A673 (cell line): Measurements from ENCODE around the gene PACSIN2. TPM values are rescaled to one million over a fixed set of nuclear protein-coding genes. Genes with fewer than 3 reads are reported as not detected.
A peak's percentile ranks its signal among the peaks of the same experiment; 100 is the strongest.

Experiments
- BruUV-seq: library from RNA; stranded (reverse); fragments of 400-500 nt; replicated peaks from 2 replicates; lab custom pipeline; 2021; lab: Mats Ljungman, UMichigan
- CTCF ChIA-PET: fragments of 300-600 bp; sonication (Branson Sonifier 250); formaldehyde crosslinking; loops from one replicate; lab custom pipeline; 2022; ENCODE audit warnings: antibody characterized with exemption; lab: Charles Lee
- POLR2A ChIA-PET: fragments of 300-600 bp; sonication (Branson Sonifier 250); formaldehyde crosslinking; loops from one replicate; lab custom pipeline; 2022; ENCODE audit warnings: antibody characterized with exemption; ENCODE audit not compliant: low non-redundant PET; lab: Charles Lee
- DNase-seq: peaks from one replicate; pipeline ENCODE4 v3.0.0-alpha.2; 2015; ENCODE audit warnings: low spot score
- H3K27ac ChIP-seq: fragments of 200-600 bp; sonication (generic); 2 replicates; pipeline ENCODE4 v1.5.1; 2016; ENCODE audit warnings: mixed run types, low read depth, mild to moderate bottlenecking, mixed read lengths, antibody characterized with exemption, low read length; ENCODE audit not compliant: poor library complexity, severe bottlenecking
- H3K27me3 ChIP-seq: fragments of 200-600 bp; sonication (generic); replicated peaks from 2 replicates; pipeline ENCODE4 v1.6.1; 2017; ENCODE audit warnings: mixed run types, low read depth, mild to moderate bottlenecking, mixed read lengths, antibody characterized with exemption, low read length; ENCODE audit not compliant: insufficient read depth, poor library complexity
- H3K36me3 ChIP-seq: fragments of 200-600 bp; sonication (generic); 2 replicates; pipeline ENCODE4 v1.6.1; 2016; ENCODE audit warnings: mixed run types, mild to moderate bottlenecking, mixed read lengths, antibody characterized with exemption, low read length; ENCODE audit not compliant: insufficient read depth, poor library complexity, severe bottlenecking
- H3K4me1 ChIP-seq: fragments of 200-600 bp; sonication (generic); 2 replicates; pipeline ENCODE4 v1.6.1; 2017; ENCODE audit warnings: mixed run types, mild to moderate bottlenecking, mixed read lengths, antibody characterized with exemption, low read length; ENCODE audit not compliant: insufficient read depth, poor library complexity, severe bottlenecking
- H3K4me3 ChIP-seq: fragments of 200-600 bp; sonication (generic); 2 replicates; pipeline ENCODE4 v1.5.1; 2016; ENCODE audit warnings: low read depth, mixed run types, mild to moderate bottlenecking, mixed read lengths, low read length; ENCODE audit not compliant: poor library complexity, severe bottlenecking
- H3K9me3 ChIP-seq: fragments of 200-600 bp; sonication (generic); 2 replicates; pipeline ENCODE4 v1.6.1; 2016; ENCODE audit warnings: mixed run types, low read depth, mild to moderate bottlenecking, mixed read lengths, antibody characterized with exemption, low read length; ENCODE audit not compliant: poor library complexity, severe bottlenecking
- EZH2 ChIP-seq: fragments of 200-600 bp; sonication (generic); IDR thresholded peaks from 2 replicates; pipeline ENCODE4 v1.6.1; 2017; ENCODE audit warnings: borderline replicate concordance, low read depth, mild to moderate bottlenecking, mixed read lengths, antibody characterized with exemption, low read length; ENCODE audit not compliant: poor library complexity, severe bottlenecking
- intact Hi-C: fragments of 100-400 bp; cut with micrococcal nuclease; formaldehyde crosslinking; loops from one replicate; pipeline ENCODE4 v1.10.0; 2022; ENCODE audit not compliant: unreplicated experiment
- total RNA-seq: library from RNA; stranded (reverse); gene quantifications from 2 replicates; pipeline ENCODE4 v1.2.3, GENCODE V29; 2021
- TF ChIP-seq, protein P1 (sequence below): fragments of 300-800, 200-600 bp; sonication (generic); conservative IDR thresholded peaks from 2 replicates; pipeline ENCODE4 v1.5.1; 2017; ENCODE audit warnings: low read depth, mild to moderate bottlenecking, antibody characterized with exemption, low read length, moderate library complexity, mixed read lengths

The PACSIN2 gene
- total RNA-seq, 1 experiment from 2014 or later: 51.8 TPM

DNA sequence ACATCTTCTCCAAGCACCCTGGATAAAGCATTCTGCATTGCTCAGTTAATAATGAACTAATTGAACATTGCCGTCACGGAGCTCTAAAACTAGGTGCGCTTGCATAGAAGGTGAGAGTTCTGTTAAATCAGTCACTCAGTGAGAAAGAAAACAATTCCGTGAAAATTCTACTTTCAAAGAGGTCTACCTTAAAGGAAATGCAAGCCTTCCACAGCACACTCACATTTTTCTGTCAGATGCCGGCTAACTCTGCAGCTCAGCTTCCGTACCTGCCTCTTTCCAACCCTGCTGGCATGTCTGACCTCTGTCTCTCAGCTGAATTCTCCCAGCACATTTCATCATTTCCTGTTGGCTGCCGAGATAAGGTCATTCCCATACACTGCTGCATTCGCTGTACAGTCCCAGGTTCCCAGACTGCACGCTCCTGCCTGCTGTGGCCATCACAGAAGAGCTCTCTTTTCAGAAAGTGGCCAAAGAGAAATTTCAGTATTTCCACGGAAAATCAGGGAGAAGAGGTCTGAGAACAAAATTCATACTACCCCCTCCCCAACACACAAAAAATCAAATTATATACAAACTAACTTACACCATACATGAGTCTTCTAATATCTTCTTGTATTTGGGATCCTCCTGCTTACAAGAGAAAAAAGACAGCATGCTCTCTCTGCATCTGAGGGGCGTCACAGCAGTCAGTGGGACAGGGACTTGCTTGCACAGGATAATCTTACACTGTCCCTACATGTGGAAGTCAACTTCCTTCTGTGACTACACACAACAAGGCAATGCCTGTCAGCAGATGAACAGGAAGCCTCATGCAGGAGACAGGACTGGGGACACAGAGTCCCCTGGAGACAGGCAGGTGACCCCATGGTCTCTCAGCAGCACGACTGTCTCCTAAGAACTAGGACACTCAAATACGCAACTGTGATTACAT lies 55.1 kb downstream of the PACSIN2 start:
- POLR2A ChIA-PET: interaction anchor here (0.5 to 0.7 kb wide), 4 partner anchors 48 to 1067 kb away, joined by 3 to 7 read pairs (median 4); no protein-coding TSS in a partner anchor
- H3K27ac ChIP-seq: peak overlapping the region; percentile 53

DNA sequence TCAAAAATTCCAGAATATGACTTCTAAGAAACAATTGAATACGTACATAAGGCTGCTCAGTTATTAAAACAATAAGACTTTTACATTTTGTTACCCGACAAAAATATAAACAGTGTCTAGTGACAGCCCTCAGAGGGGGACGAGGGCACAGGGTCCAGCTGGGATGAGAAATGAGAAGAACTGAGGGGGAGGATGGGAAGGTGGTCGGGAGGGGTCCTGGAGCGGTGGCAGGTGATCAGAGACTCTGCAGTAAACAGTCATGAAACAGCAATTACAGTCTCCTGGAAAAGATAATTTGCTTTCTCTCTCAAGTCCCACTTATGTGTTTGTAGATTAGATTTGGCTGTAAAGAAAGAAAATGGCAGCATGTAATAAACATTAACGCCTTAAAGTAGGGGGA lies 56.0 kb downstream of the PACSIN2 start:
- H3K27ac ChIP-seq: peak overlapping the region; percentile 53
- H3K9me3 ChIP-seq: peaks cover 4% of the 10 kb centered on the region
- TSS peak; percentile 9 for BruUV-seq
- no peaks in the 10 kb centered on the region for H3K36me3 ChIP-seq
- ChIA-PET POLR2A (interaction anchor here (0.5 kb wide), 1 partner anchor 119 kb away, joined by 4 read pairs; no protein-coding TSS in a partner anchor), CTCF (no interaction called here)
- H3K27me3 ChIP-seq: no peaks in the 10 kb centered on the region
- no peak for TF ChIP-seq EZH2
- TF ChIP-seq, protein P1, sequence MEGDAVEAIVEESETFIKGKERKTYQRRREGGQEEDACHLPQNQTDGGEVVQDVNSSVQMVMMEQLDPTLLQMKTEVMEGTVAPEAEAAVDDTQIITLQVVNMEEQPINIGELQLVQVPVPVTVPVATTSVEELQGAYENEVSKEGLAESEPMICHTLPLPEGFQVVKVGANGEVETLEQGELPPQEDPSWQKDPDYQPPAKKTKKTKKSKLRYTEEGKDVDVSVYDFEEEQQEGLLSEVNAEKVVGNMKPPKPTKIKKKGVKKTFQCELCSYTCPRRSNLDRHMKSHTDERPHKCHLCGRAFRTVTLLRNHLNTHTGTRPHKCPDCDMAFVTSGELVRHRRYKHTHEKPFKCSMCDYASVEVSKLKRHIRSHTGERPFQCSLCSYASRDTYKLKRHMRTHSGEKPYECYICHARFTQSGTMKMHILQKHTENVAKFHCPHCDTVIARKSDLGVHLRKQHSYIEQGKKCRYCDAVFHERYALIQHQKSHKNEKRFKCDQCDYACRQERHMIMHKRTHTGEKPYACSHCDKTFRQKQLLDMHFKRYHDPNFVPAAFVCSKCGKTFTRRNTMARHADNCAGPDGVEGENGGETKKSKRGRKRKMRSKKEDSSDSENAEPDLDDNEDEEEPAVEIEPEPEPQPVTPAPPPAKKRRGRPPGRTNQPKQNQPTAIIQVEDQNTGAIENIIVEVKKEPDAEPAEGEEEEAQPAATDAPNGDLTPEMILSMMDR: no peak
- H3K4me3 ChIP-seq: no peak overlapping the region
- no peak for DNase-seq
- intact Hi-C loops: no loop called here
- peaks cover 58% of the 10 kb centered on the region for H3K4me1 ChIP-seq

More for the DNA sequence above, 55.1 kb downstream of the PACSIN2 start:
- H3K9me3 ChIP-seq: peaks cover 4% of the 10 kb centered on the region
- no TSS peak for BruUV-seq
- H3K27me3 ChIP-seq: no peaks in the 10 kb centered on the region
- H3K4me3 ChIP-seq: no peak overlapping the region
- peaks cover 64% of the 10 kb centered on the region for H3K4me1 ChIP-seq
- peak; percentile 53 for DNase-seq
- intact Hi-C loops: no loop called here
- CTCF ChIA-PET: no interaction called here
- no peaks in the 10 kb centered on the region for H3K36me3 ChIP-seq
- TF ChIP-seq, protein P1: no peak
- no peak for TF ChIP-seq EZH2

DNA sequence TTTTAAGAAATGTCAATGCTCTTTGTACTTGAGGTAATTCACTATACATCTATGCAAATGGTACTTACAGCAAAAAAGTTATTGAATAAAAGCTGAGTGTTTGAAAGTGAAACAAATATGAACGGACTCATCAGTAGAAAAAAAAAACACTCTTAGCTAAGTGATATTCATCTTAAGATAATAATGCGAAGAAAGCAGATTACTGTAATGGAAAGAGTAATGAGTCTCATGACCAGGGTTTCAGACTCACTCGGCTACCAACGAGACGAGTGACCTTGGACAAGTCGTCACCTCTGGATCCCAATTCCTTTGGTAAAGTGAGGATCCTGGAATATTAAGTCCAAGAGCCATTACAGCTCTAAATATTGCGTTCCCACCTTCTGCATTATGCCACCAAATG lies 57.0 kb downstream of the PACSIN2 start:
- POLR2A ChIA-PET: no interaction called here
- no peak for DNase-seq

More for the DNA sequence above, 57.0 kb downstream of the PACSIN2 start:
- intact Hi-C loops: no loop called here
- no peak overlapping the region for H3K4me3 ChIP-seq
- TF ChIP-seq, protein P1: no peak
- TF ChIP-seq EZH2: no peak
- CTCF ChIA-PET: interaction anchor here (1.1 kb wide), 1 partner anchor 88 kb away, joined by 4 read pairs; no protein-coding TSS in a partner anchor
- no peaks in the 10 kb centered on the region for H3K27me3 ChIP-seq
- H3K9me3 ChIP-seq: peaks cover 4% of the 10 kb centered on the region
- BruUV-seq: no TSS peak
- H3K36me3 ChIP-seq: no peaks in the 10 kb centered on the region
- H3K27ac ChIP-seq: no peak overlapping the region
- H3K4me1 ChIP-seq: peaks cover 53% of the 10 kb centered on the region
